ENCODE measurements around the gene DPP9.
"Not testable (repeated sequence)": the region's sequence is repeated elsewhere in the genome, so short reads cannot be mapped to it uniquely, and the experiment has no call there.

Gene DPP9

GRCh38 chr19:4723595-4724514, at the start of gene DPP9:
DPP9 (minus strand) TSS chr19:4723842; CDS start chr19:4719906, 3,936 bp downstream.
- peak; percentile 98 for DNase-seq (ENCODE audit: low spot score)

- DNase-seq (ENCODE audit: low spot score) = no peak
These were observed 49.5 kb upstream of the DPP9 start for GRCh38 chr19:4773047-4773640.

GRCh38 chr19:4772566-4772965, 48.9 kb upstream of the DPP9 start:
- no peak for DNase-seq (ENCODE audit: low spot score)

GRCh38 chr19:4768934-4769777, 45.5 kb upstream of the DPP9 start:
- DNase-seq (ENCODE audit: low spot score) = peak; percentile 71

- DNase-seq (ENCODE audit: low spot score) = no peak
These were observed 40.7 kb upstream of the DPP9 start for GRCh38 chr19:4764393-4764660.

GRCh38 chr19:4763021-4763420, 39.4 kb upstream of the DPP9 start:
- no peak for DNase-seq (ENCODE audit: low spot score)

GRCh38 chr19:4760285-4760650, 36.6 kb upstream of the DPP9 start:
- DNase-seq (ENCODE audit: low spot score) = no peak

- DNase-seq (ENCODE audit: low spot score) = peak; percentile 96
These were observed 36.0 kb upstream of the DPP9 start for GRCh38 chr19:4759388-4760284.

GRCh38 chr19:4758659-4759058, 35.0 kb upstream of the DPP9 start:
- no peak for DNase-seq (ENCODE audit: low spot score)

- DNase-seq (ENCODE audit: low spot score) = no peak
These were observed 34.4 kb upstream of the DPP9 start for GRCh38 chr19:4758082-4758481.

GRCh38 chr19:4755459-4755858, 31.8 kb upstream of the DPP9 start:
- no peak for DNase-seq (ENCODE audit: low spot score)

GRCh38 chr19:4754248-4754647, 30.6 kb upstream of the DPP9 start:
- DNase-seq (ENCODE audit: low spot score) = no peak

- DNase-seq (ENCODE audit: low spot score) = no peak
These were observed 26.4 kb upstream of the DPP9 start for GRCh38 chr19:4749870-4750590.

- no peak for DNase-seq (ENCODE audit: low spot score)
These were observed 24.9 kb upstream of the DPP9 start for GRCh38 chr19:4748589-4748988.

- no peak for DNase-seq (ENCODE audit: low spot score)
These were observed 24.5 kb upstream of the DPP9 start for GRCh38 chr19:4748185-4748584.

GRCh38 chr19:4745986-4746385, 22.3 kb upstream of the DPP9 start:
- no peak for DNase-seq (ENCODE audit: low spot score)

- DNase-seq (ENCODE audit: low spot score) = not testable (repeated sequence)
These were observed 21.5 kb upstream of the DPP9 start for GRCh38 chr19:4745175-4745574.

GRCh38 chr19:4744451-4745174, 21.0 kb upstream of the DPP9 start:
- DNase-seq (ENCODE audit: low spot score) = no peak

GRCh38 chr19:4742723-4743646, 19.3 kb upstream of the DPP9 start:
- DNase-seq (ENCODE audit: low spot score) = no peak
